IgD-negative memory B cell (primary cell): Measurements from ENCODE around the gene NDUFA3. TPM values are rescaled to one million over a fixed set of nuclear protein-coding genes. Genes with fewer than 3 reads are reported as not detected.
A peak's percentile ranks its signal among the peaks of the same experiment; 100 is the strongest.

ENCODE experiments used
- H3K27ac Mint-ChIP-seq, 3 donors: one replicate each; pipeline ENCODE4 v1.8.0; 2020 to 2022; ENCODE audit warnings: mild to moderate bottlenecking in 3 of 3, mixed read lengths in 3 of 3, moderate library complexity in 1 of 3
- H3K27me3 Mint-ChIP-seq: one replicate; pipeline ENCODE4 v1.8.0; 2021; ENCODE audit warnings: mixed read lengths
- H3K36me3 Mint-ChIP-seq: one replicate; pipeline ENCODE4 v1.8.0; 2020; ENCODE audit warnings: mild to moderate bottlenecking, mixed read lengths
- H3K4me1 Mint-ChIP-seq, 3 donors: one replicate each; pipeline ENCODE4 v1.8.0; 2020 to 2022; ENCODE audit warnings: mixed read lengths in 3 of 3, mild to moderate bottlenecking in 1 of 3
- H3K4me3 Mint-ChIP-seq, 4 donors: one replicate each; pipeline ENCODE4 v1.8.0; 2020 to 2022; ENCODE audit warnings: mild to moderate bottlenecking in 4 of 4, mixed read lengths in 4 of 4, moderate library complexity in 3 of 4
- H3K9me3 Mint-ChIP-seq, 3 donors: one replicate each; pipeline ENCODE4 v1.8.0; 2020 to 2021; ENCODE audit warnings: mixed read lengths in 3 of 3, mild to moderate bottlenecking in 1 of 3
- polyA plus RNA-seq: library from polyadenylated mRNA; unstranded; fragments of 300-500 nt; fragmentation: Illumina TruSeq; gene quantifications from one replicate; pipeline ENCODE4 v1.2.3, GENCODE V29; 2021

Gene NDUFA3
- polyA plus RNA-seq, 1 donor from 2014 or later: 458 TPM

- Mint-ChIP-seq H3K4me1 (peaks cover 8 to 25% (median 21%) of the 10 kb centered on the region in 3 donors), H3K36me3 (peaks cover 2% of the 10 kb centered on the region), H3K9me3 (no peaks in the 10 kb centered on the region), H3K4me3 (peak overlapping the region in 1 of 4 donors; percentile 76), H3K27me3 (no peaks in the 10 kb centered on the region), H3K27ac (peak overlapping the region in 2 of 3 donors; percentile 80 to 93)
Measured at GRCh38 chr19:54156953-54157352, 54.3 kb downstream of the NDUFA3 start.

Other genes starting within 250 kb of the NDUFA3 start
- 47.0 TPM for gene MYADM, start 235.0 kb upstream of the NDUFA3 start, polyA plus RNA-seq
- not detected for gene PRKCG, start 220.7 kb upstream of the NDUFA3 start, polyA plus RNA-seq
- gene CACNG7, start 193.6 kb upstream of the NDUFA3 start, polyA plus RNA-seq: not detected
- gene CACNG8, start 139.9 kb upstream of the NDUFA3 start, polyA plus RNA-seq: not detected
- gene CACNG6, start 111.2 kb upstream of the NDUFA3 start, polyA plus RNA-seq: not detected
- not detected for gene VSTM1, start 39.0 kb upstream of the NDUFA3 start, polyA plus RNA-seq
- gene TARM1, start 21.5 kb upstream of the NDUFA3 start, polyA plus RNA-seq: not detected
- 0.40 TPM for gene OSCAR, start 2.1 kb upstream of the NDUFA3 start, polyA plus RNA-seq
- 11.9 TPM for gene TFPT, start 12.8 kb downstream of the NDUFA3 start, polyA plus RNA-seq
- 70.6 TPM for gene PRPF31, start 12.9 kb downstream of the NDUFA3 start, polyA plus RNA-seq
- gene CNOT3, start 34.9 kb downstream of the NDUFA3 start, polyA plus RNA-seq: 15.1 TPM
- gene LENG1, start 56.9 kb downstream of the NDUFA3 start, polyA plus RNA-seq: 15.8 TPM
- not detected for gene TMC4, start 70.3 kb downstream of the NDUFA3 start, polyA plus RNA-seq
- 16.1 TPM for gene MBOAT7, start 86.7 kb downstream of the NDUFA3 start, polyA plus RNA-seq
- gene TSEN34, start 88.5 kb downstream of the NDUFA3 start, polyA plus RNA-seq: 33.2 TPM
- 1,165 TPM for gene RPS9, start 98.0 kb downstream of the NDUFA3 start, polyA plus RNA-seq
- gene LILRB3, start 120.2 kb downstream of the NDUFA3 start, polyA plus RNA-seq: 0.16 TPM
- 0.18 TPM for gene LILRA6, start 139.9 kb downstream of the NDUFA3 start, polyA plus RNA-seq
- not detected for gene LILRB5, start 154.4 kb downstream of the NDUFA3 start, polyA plus RNA-seq
- gene LILRB2, start 178.3 kb downstream of the NDUFA3 start, polyA plus RNA-seq: 1.2 TPM
- 0.59 TPM for gene LILRA5, start 210.3 kb downstream of the NDUFA3 start, polyA plus RNA-seq
- gene LILRA4, start 236.3 kb downstream of the NDUFA3 start, polyA plus RNA-seq: 6.4 TPM